ENCODE measurements around the gene DLGAP5.

The DLGAP5 gene

GRCh38 chr14:55201219-55202101 lies 10.1 kb upstream of the DLGAP5 start:
- ATAC-seq (replicated peaks) (no peak), DNase-seq (no peak)
- Mint-ChIP-seq H3K27me3 (peaks cover 0 to 4% of the 10 kb centered on the region in 2 donors), H3K4me3 (no peak overlapping the region), H3K27ac (no peak overlapping the region), H3K4me1 (no peaks in the 10 kb centered on the region), H3K9me3 (no peaks in the 10 kb centered on the region), H3K36me3 (no peaks in the 10 kb centered on the region)

- no peak for ATAC-seq (replicated peaks)
- Mint-ChIP-seq H3K9me3 (no peaks in the 10 kb centered on the region), H3K27ac (no peak overlapping the region), H3K4me3 (no peak overlapping the region), H3K27me3 (peaks cover 0 to 4% of the 10 kb centered on the region in 2 donors), H3K4me1 (no peaks in the 10 kb centered on the region), H3K36me3 (no peaks in the 10 kb centered on the region)
- DNase-seq, result no peak
Measured at GRCh38 chr14:55200651-55201050, 9.3 kb upstream of the DLGAP5 start.

- Mint-ChIP-seq H3K27ac (no peak overlapping the region), H3K9me3 (no peaks in the 10 kb centered on the region), H3K27me3 (peaks cover 0 to 4% of the 10 kb centered on the region in 2 donors), H3K36me3 (no peaks in the 10 kb centered on the region), H3K4me3 (no peak overlapping the region), H3K4me1 (no peaks in the 10 kb centered on the region)
- DNase-seq, result no peak
- ATAC-seq (replicated peaks), result no peak
Measured at GRCh38 chr14:55198749-55199148, 7.4 kb upstream of the DLGAP5 start.

GRCh38 chr14:55194656-55195355 lies 3.4 kb upstream of the DLGAP5 start:
- Mint-ChIP-seq H3K4me1 (peaks cover 5 to 7% of the 10 kb centered on the region in 2 donors), H3K9me3 (peaks cover 0 to 4% of the 10 kb centered on the region in 2 donors), H3K4me3 (no peak overlapping the region), H3K36me3 (no peaks in the 10 kb centered on the region), H3K27ac (no peak overlapping the region), H3K27me3 (no peaks in the 10 kb centered on the region)
- no peak for ATAC-seq (replicated peaks)
- DNase-seq, result no peak

- H3K4me3 Mint-ChIP-seq, result peak overlapping the region; percentile 83 to 84
- peaks cover 5 to 7% of the 10 kb centered on the region in 2 donors for H3K4me1 Mint-ChIP-seq
- peaks cover 0 to 4% of the 10 kb centered on the region in 2 donors for H3K9me3 Mint-ChIP-seq
- no peaks in the 10 kb centered on the region for H3K27me3 Mint-ChIP-seq
- H3K36me3 Mint-ChIP-seq, result no peaks in the 10 kb centered on the region
- ATAC-seq (replicated peaks) (no peak), DNase-seq (no peak)
- peak overlapping the region; percentile 57 for H3K27ac Mint-ChIP-seq
Measured at GRCh38 chr14:55192054-55192621, 753 bp upstream of the DLGAP5 start.

GRCh38 chr14:55190906-55191202 lies 531 bp downstream of the DLGAP5 start:
- Mint-ChIP-seq H3K4me3 (peak overlapping the region; percentile 83 to 84), H3K4me1 (peaks cover 5 to 7% of the 10 kb centered on the region in 2 donors), H3K9me3 (peaks cover 0 to 4% of the 10 kb centered on the region in 2 donors), H3K27me3 (no peaks in the 10 kb centered on the region), H3K36me3 (no peaks in the 10 kb centered on the region), H3K27ac (no peak overlapping the region)
- ATAC-seq (replicated peaks) (no peak), DNase-seq (no peak)

- H3K36me3 Mint-ChIP-seq, result no peaks in the 10 kb centered on the region
- ATAC-seq (replicated peaks), result no peak
- peaks cover 0 to 4% of the 10 kb centered on the region in 2 donors for H3K9me3 Mint-ChIP-seq
- H3K27me3 Mint-ChIP-seq, result no peaks in the 10 kb centered on the region
- H3K4me1 Mint-ChIP-seq, result peaks cover 5 to 7% of the 10 kb centered on the region in 2 donors
- H3K4me3 Mint-ChIP-seq, result no peak overlapping the region
- H3K27ac Mint-ChIP-seq, result no peak overlapping the region
- no peak for DNase-seq
Measured at GRCh38 chr14:55188686-55189295, 2.6 kb downstream of the DLGAP5 start.

GRCh38 chr14:55180434-55180833 lies 11.0 kb downstream of the DLGAP5 start:
- H3K27me3 Mint-ChIP-seq, result no peaks in the 10 kb centered on the region
- no peaks in the 10 kb centered on the region for H3K36me3 Mint-ChIP-seq
- no peaks in the 10 kb centered on the region for H3K9me3 Mint-ChIP-seq
- DNase-seq, result no peak
- no peak overlapping the region for H3K27ac Mint-ChIP-seq
- peak; percentile 51 to 69 for ATAC-seq (replicated peaks)
- H3K4me3 Mint-ChIP-seq, result no peak overlapping the region
- H3K4me1 Mint-ChIP-seq, result peaks cover 4 to 7% of the 10 kb centered on the region in 2 donors

- Mint-ChIP-seq H3K27ac (no peak overlapping the region), H3K36me3 (no peaks in the 10 kb centered on the region), H3K4me1 (peaks cover 4 to 7% of the 10 kb centered on the region in 2 donors), H3K27me3 (no peaks in the 10 kb centered on the region), H3K4me3 (no peak overlapping the region), H3K9me3 (no peaks in the 10 kb centered on the region)
- no peak for DNase-seq
- ATAC-seq (replicated peaks), result no peak
Measured at GRCh38 chr14:55180006-55180405, 11.4 kb downstream of the DLGAP5 start.

GRCh38 chr14:55170526-55170925 lies 20.9 kb downstream of the DLGAP5 start:
- ATAC-seq (replicated peaks) (no peak), DNase-seq (no peak)
- no peaks in the 10 kb centered on the region for H3K36me3 Mint-ChIP-seq
- H3K4me1 Mint-ChIP-seq, result no peaks in the 10 kb centered on the region
- H3K27me3 Mint-ChIP-seq, result no peaks in the 10 kb centered on the region
- H3K4me3 Mint-ChIP-seq, result no peak overlapping the region
- no peak overlapping the region for H3K27ac Mint-ChIP-seq
- H3K9me3 Mint-ChIP-seq, result no peaks in the 10 kb centered on the region

GRCh38 chr14:55160989-55161388 lies 30.4 kb downstream of the DLGAP5 start:
- no peak overlapping the region for H3K4me3 Mint-ChIP-seq
- H3K27ac Mint-ChIP-seq, result no peak overlapping the region
- H3K27me3 Mint-ChIP-seq, result no peaks in the 10 kb centered on the region
- no peak for DNase-seq
- ATAC-seq (replicated peaks), result peak; percentile 43 to 69
- H3K9me3 Mint-ChIP-seq, result no peaks in the 10 kb centered on the region
- H3K36me3 Mint-ChIP-seq, result no peaks in the 10 kb centered on the region
- peaks cover 0 to 2% of the 10 kb centered on the region in 2 donors for H3K4me1 Mint-ChIP-seq

- ATAC-seq (replicated peaks), result no peak
- Mint-ChIP-seq H3K36me3 (no peaks in the 10 kb centered on the region), H3K4me1 (peaks cover 0 to 2% of the 10 kb centered on the region in 2 donors), H3K9me3 (no peaks in the 10 kb centered on the region), H3K27me3 (no peaks in the 10 kb centered on the region), H3K4me3 (no peak overlapping the region), H3K27ac (no peak overlapping the region)
- no peak for DNase-seq
Measured at GRCh38 chr14:55158412-55158811, 33.0 kb downstream of the DLGAP5 start.

GRCh38 chr14:55157080-55157479 lies 34.3 kb downstream of the DLGAP5 start:
- no peak for DNase-seq
- Mint-ChIP-seq H3K27me3 (no peaks in the 10 kb centered on the region), H3K27ac (peak overlapping the region; percentile 53), H3K9me3 (no peaks in the 10 kb centered on the region), H3K4me3 (no peak overlapping the region), H3K36me3 (no peaks in the 10 kb centered on the region), H3K4me1 (peaks cover 0 to 2% of the 10 kb centered on the region in 2 donors)
- no peak for ATAC-seq (replicated peaks)

- ATAC-seq (replicated peaks) (no peak), DNase-seq (no peak)
- Mint-ChIP-seq H3K27me3 (no peaks in the 10 kb centered on the region), H3K4me1 (peaks cover 0 to 2% of the 10 kb centered on the region in 2 donors), H3K9me3 (no peaks in the 10 kb centered on the region), H3K27ac (no peak overlapping the region), H3K4me3 (no peak overlapping the region), H3K36me3 (no peaks in the 10 kb centered on the region)
Measured at GRCh38 chr14:55153951-55154350, 37.4 kb downstream of the DLGAP5 start.
